Lung (tissue), 12 donors: ENCODE results near the gene TBX1. TPM values are rescaled to one million over a fixed set of nuclear protein-coding genes. Genes with fewer than 3 reads are reported as not detected.

Experiments used
- ATAC-seq: fragments of 200-7000 bp; cut with Tn5 transposase; one replicate; pipeline ENCODE4 v1.9.1; 2020; ENCODE audit warnings: moderate number of reproducible peaks; ENCODE audit not compliant: insufficient read depth, low FRiP score
- DNase-seq, 3 donors: peaks; one replicate each; pipeline ENCODE4 v3.0.0-alpha.2; 2013 to 2017
- H3K27ac ChIP-seq, 2 donors: one replicate each; pipeline ENCODE4 v1.5.1; 2013; ENCODE audit warnings: mild to moderate bottlenecking in 2 of 2, moderate library complexity in 2 of 2, control low read depth in 1 of 2, inconsistent platforms in 1 of 2, low read depth in 1 of 2, low read length in 1 of 2
- H3K27me3 ChIP-seq, 3 donors: one replicate each; pipeline ENCODE4 v1.5.1; 2013; ENCODE audit warnings: low read length in 2 of 3; ENCODE audit not compliant: control insufficient read depth in 3 of 3, insufficient read depth in 3 of 3
- H3K36me3 ChIP-seq, 4 donors: one replicate each; pipeline ENCODE4 v1.5.1; 2013; ENCODE audit warnings: low read length in 4 of 4, mild to moderate bottlenecking in 1 of 4, moderate library complexity in 1 of 4; ENCODE audit not compliant: control insufficient read depth in 4 of 4, insufficient read depth in 4 of 4
- H3K4me1 ChIP-seq, 5 donors: one replicate each; pipeline ENCODE4 v1.5.1; 2013; ENCODE audit warnings: low read length in 5 of 5, mild to moderate bottlenecking in 2 of 5, moderate library complexity in 1 of 5; ENCODE audit not compliant: control insufficient read depth in 5 of 5, insufficient read depth in 5 of 5
- H3K4me3 ChIP-seq: one replicate; pipeline ENCODE4 v1.5.1; 2013; ENCODE audit warnings: mild to moderate bottlenecking, control low read depth, moderate library complexity
- H3K9ac ChIP-seq, 2 donors: one replicate each; pipeline ENCODE4 v1.5.1; 2013; ENCODE audit warnings: low read length in 2 of 2, control low read depth in 1 of 2; ENCODE audit not compliant: insufficient read depth in 1 of 2
- H3K9me3 ChIP-seq, 4 donors: one replicate each; pipeline ENCODE4 v1.5.1; 2013; ENCODE audit warnings: low read length in 3 of 4, mild to moderate bottlenecking in 1 of 4, moderate library complexity in 1 of 4; ENCODE audit not compliant: control insufficient read depth in 4 of 4, insufficient read depth in 3 of 4
- CTCF ChIP-seq: IDR thresholded peaks from 2 replicates; pipeline ENCODE4 v1.5.1; 2012; ENCODE audit warnings: mild to moderate bottlenecking; ENCODE audit errors: control extremely low read depth, extremely low read depth
- WGBS, 2 donors: extraction: QIAGEN DNeasy Blood & Tissue Kit; methylation state at CpG; one replicate each; pipeline ENCODE4 v1.1.7; 2013; 5-methylcytosine and 5-hydroxymethylcytosine counted together
- polyA plus RNA-seq, 2 donors: library from polyadenylated mRNA; stranded (reverse); fragments of 200-250 nt; gene quantifications; one replicate each; pipeline ENCODE4 v1.2.1, GENCODE V29; 2013
- total RNA-seq, 2 donors: library from RNA; depleted of rRNA in 1 of 2; stranded (reverse); fragments of >200 nt in 1 of 2; gene quantifications; one replicate each; pipeline ENCODE4 v1.2.1, GENCODE V29; 2014 to 2021
- donor health status: control.
- donor health status: control.
- donor health status: Bipolar disorder and iron deficiency.
- donor health status: healthy.
- donor health status: DM: yes; HTN: yes; CAD: no.

Gene TBX1
- total and polyA plus RNA-seq, 4 donors: 2.3 to 19.3 (median 4.5) TPM

- WGBS, 2 donors: 73 to 80% methylated on average over 4 of the region's 4 CpGs
- Histone ChIP-seq H3K4me3 (no peak overlapping the region), H3K27me3 (peaks cover 0 to 27% (median 19%) of the 10 kb centered on the region in 3 donors), H3K36me3 (no peaks in the 10 kb centered on the region), H3K4me1 (peaks cover 0 to 9% (median 0%) of the 10 kb centered on the region in 5 donors), H3K9me3 (peaks cover 0 to 6% (median 0%) of the 10 kb centered on the region in 4 donors), H3K27ac (no peak overlapping the region), H3K9ac (no peak overlapping the region)
- no peak for TF ChIP-seq CTCF
- no peak for DNase-seq
- no peak for ATAC-seq
Measured at GRCh38 chr22:19772422-19772672, 11.8 kb downstream of the TBX1 start.

- 29 to 52% methylated on average over 25 of the region's 25 CpGs for WGBS, 2 donors
Measured at GRCh38 chr22:19772673-19773469, 12.3 kb downstream of the TBX1 start.

GRCh38 chr22:19773470-19774040 is 13.0 kb downstream of the TBX1 start:
- Histone ChIP-seq H3K27me3 (peaks cover 0 to 15% (median 7%) of the 10 kb centered on the region in 3 donors), H3K4me1 (no peaks in the 10 kb centered on the region), H3K9ac (no peak overlapping the region), H3K36me3 (no peaks in the 10 kb centered on the region), H3K27ac (no peak overlapping the region), H3K4me3 (no peak overlapping the region), H3K9me3 (peaks cover 0 to 2% (median 0%) of the 10 kb centered on the region in 4 donors)
- WGBS, 2 donors: 80 to 83% methylated on average over 9 of the region's 9 CpGs
- no peak for TF ChIP-seq CTCF
- ATAC-seq (no peak), DNase-seq (no peak)

More at GRCh38 chr22:19772673-19773469, 12.3 kb downstream of the TBX1 start:
- peaks cover 0 to 4% (median 0%) of the 10 kb centered on the region in 5 donors for H3K4me1 ChIP-seq
- peaks cover 0 to 4% (median 0%) of the 10 kb centered on the region in 4 donors for H3K9me3 ChIP-seq
- H3K27ac ChIP-seq: no peak overlapping the region
- H3K27me3 ChIP-seq: peaks cover 0 to 22% (median 14%) of the 10 kb centered on the region in 3 donors
- no peak overlapping the region for H3K4me3 ChIP-seq
- DNase-seq (peak in 1 of 3 donors; percentile 17), ATAC-seq (no peak)
- no peaks in the 10 kb centered on the region for H3K36me3 ChIP-seq
- H3K9ac ChIP-seq: no peak overlapping the region
- no peak for TF ChIP-seq CTCF
